ENCODE results near the gene ANKRD11.

ANKRD11 gene

GRCh38 chr16:89355686-89356085 is 134.7 kb downstream of the ANKRD11 start:
- no peak overlapping the region for H3K4me3 ChIP-seq (ENCODE audit: low read depth, low read length)
- TF ChIP-seq CTCF (IDR thresholded peaks at IDR 0.05; ENCODE audit: borderline replicate concordance, insufficient read depth, low read depth, low read length) = no peak

GRCh38 chr16:89355007-89355406 is 135.4 kb downstream of the ANKRD11 start:
- H3K4me3 ChIP-seq (ENCODE audit: low read depth, low read length) = no peak overlapping the region
- TF ChIP-seq CTCF (IDR thresholded peaks at IDR 0.05; ENCODE audit: borderline replicate concordance, insufficient read depth, low read depth, low read length) = no peak

GRCh38 chr16:89354325-89354724 is 136.0 kb downstream of the ANKRD11 start:
- no peak overlapping the region for H3K4me3 ChIP-seq (ENCODE audit: low read depth, low read length)
- no peak for TF ChIP-seq CTCF (IDR thresholded peaks at IDR 0.05; ENCODE audit: borderline replicate concordance, insufficient read depth, low read depth, low read length)

GRCh38 chr16:89352091-89352681 is 138.2 kb downstream of the ANKRD11 start:
- H3K4me3 ChIP-seq (ENCODE audit: low read depth, low read length) = no peak overlapping the region
- no peak for TF ChIP-seq CTCF (IDR thresholded peaks at IDR 0.05; ENCODE audit: borderline replicate concordance, insufficient read depth, low read depth, low read length)

- TF ChIP-seq CTCF (IDR thresholded peaks at IDR 0.05; ENCODE audit: borderline replicate concordance, insufficient read depth, low read depth, low read length) = no peak
These were observed 138.7 kb downstream of the ANKRD11 start for GRCh38 chr16:89351645-89352044.

GRCh38 chr16:89350701-89351380 is 139.5 kb downstream of the ANKRD11 start:
- TF ChIP-seq CTCF (IDR thresholded peaks at IDR 0.05; ENCODE audit: borderline replicate concordance, insufficient read depth, low read depth, low read length) = no peak
- H3K4me3 ChIP-seq (ENCODE audit: low read depth, low read length) = no peak overlapping the region

More at GRCh38 chr16:89351645-89352044, 138.7 kb downstream of the ANKRD11 start:
- no peak overlapping the region for H3K4me3 ChIP-seq (ENCODE audit: low read depth, low read length)
